Vagina (tissue), 2 donors: ENCODE data around the gene KMT2C.
"Not testable (repeated sequence)": the region's sequence is repeated elsewhere in the genome, so short reads cannot be mapped to it uniquely, and the experiment has no call there.

ENCODE experiments used
- CTCF ChIP-seq, 3 experiments: fragments of 450-650 bp in 2 of 3; fragments of 200-600 bp in 1 of 3; sonication (generic) in 1 of 3; IDR thresholded peaks; one replicate each; pipeline ENCODE4 v1.5.1; 2017 to 2019; ENCODE audit warnings: antibody characterized with exemption in 3 of 3, mild to moderate bottlenecking in 2 of 3, moderate library complexity in 2 of 3
- POLR2A ChIP-seq, 2 donors: fragments of 450-650 bp; IDR thresholded peaks; one replicate each; pipeline ENCODE4 v1.6.1; 2017; ENCODE audit warnings: antibody characterized with exemption in 2 of 2, mild to moderate bottlenecking in 2 of 2, moderate library complexity in 2 of 2

GRCh38 chr7:152376716-152377484 lies 58.9 kb downstream of the KMT2C start:
- TF ChIP-seq POLR2A, CTCF (IDR thresholded peaks at IDR 0.05): not testable (repeated sequence)
